ENCODE data around the gene PLK5.
"Not testable (repeated sequence)": the region's sequence is repeated elsewhere in the genome, so short reads cannot be mapped to it uniquely, and the experiment has no call there.

DNA sequence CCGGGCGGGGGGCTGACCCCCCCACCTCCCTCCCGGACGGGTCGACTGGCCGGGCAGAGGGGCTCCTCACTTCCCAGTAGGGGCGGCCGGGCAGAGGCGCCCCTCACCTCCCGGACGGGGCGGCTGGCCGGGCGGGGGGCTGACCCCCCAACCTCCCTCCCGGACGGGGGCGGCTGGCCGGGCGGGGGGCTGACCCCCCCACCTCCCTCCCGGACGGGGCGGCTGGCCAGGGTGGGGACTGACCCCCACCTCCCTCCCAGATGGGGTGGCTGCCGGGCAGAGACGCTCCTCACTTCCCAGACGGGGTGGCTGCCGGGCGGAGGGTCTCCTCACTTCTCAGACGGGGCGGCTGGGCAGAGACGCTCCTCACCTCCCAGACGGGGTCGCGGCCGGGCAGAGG is 24.6 kb upstream of the PLK5 start:
- TF ChIP-seq FOXA1 (IDR thresholded peaks at IDR 0.05); CTCF (IDR thresholded peaks at IDR 0.05; ENCODE audit: low read depth, low read length, missing input control); YY1 (IDR thresholded peaks at IDR 0.05); RAD21 (IDR thresholded peaks at IDR 0.05); SP1 (IDR thresholded peaks at IDR 0.05); TAF1 (conservative IDR thresholded peaks at IDR 0.05); REST (IDR thresholded peaks at IDR 0.05); ZBTB33 (IDR thresholded peaks at IDR 0.05); JUND (IDR thresholded peaks at IDR 0.05); EGR1 (IDR thresholded peaks at IDR 0.05; ENCODE audit: low read depth in 2 of 2); RXRA (IDR thresholded peaks at IDR 0.05): not testable (repeated sequence)
